Measurements from ENCODE around the gene SUCLG2.

SUCLG2 gene

DNA sequence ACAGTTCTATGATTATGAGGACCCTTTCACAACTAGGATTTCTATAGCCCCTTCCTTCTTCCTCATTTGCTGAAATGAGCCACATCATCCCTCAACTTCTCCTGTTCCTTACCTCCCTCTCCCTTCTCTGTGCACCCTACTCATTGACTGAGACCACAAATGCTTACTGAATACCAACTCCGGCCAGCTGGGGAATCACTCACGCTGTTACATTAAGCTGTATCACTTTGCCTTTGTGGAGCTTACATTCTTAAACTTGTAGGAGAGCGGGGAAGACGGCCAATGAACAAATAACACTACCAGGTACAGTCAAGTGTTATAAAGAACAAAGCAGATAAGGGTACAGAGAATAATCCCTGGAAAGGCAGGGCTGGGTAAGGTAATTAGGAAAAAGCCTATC is 5.7 kb downstream of the SUCLG2 start:
- no peak for DNase-seq

DNA sequence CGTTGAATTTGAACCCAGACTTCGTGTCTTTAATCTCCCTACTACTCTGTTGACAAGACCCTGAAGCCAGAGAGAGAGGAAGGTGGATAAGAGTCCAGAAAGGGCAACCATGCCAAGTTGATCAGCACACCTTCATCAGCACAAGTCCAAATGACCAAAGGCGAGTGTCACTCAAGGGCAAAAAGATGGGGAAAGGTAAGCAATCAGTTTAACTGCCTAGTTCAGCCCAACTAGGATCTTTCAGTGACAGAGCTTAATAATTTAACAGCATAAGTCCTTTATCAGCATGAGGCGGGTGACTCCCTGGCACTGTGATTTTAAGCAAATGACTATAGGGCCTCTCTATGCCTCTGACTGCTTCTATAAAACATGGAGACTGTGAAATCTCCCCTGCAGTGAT is 6.2 kb downstream of the SUCLG2 start:
- DNase-seq = no peak

DNA sequence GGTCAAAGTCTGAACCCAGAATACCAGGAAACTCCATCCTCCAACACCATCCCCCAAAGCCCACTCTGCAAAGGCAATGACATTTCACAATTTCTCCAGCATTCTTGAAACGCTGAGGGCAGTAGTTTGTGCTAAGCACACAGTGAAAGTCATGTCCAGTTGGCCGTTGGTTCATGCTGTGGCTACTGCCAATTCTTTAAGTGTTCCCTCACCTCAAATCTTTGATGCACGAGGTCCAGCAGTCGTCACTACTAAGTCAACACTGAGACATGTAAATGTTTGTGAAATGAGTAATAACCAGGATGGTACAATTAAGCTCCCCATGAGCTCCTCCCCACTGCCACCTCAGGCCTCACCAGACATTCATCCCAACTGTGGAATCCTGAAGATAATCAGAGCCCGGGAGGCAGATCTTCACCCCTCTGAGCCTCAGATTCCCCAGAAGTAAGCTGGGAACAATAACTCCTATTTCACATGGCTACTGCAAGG is 7.0 kb downstream of the SUCLG2 start:
- peak; percentile 59 for DNase-seq

GRCh38 chr3:67646586-67647234 is 7.7 kb downstream of the SUCLG2 start:
- DNase-seq = no peak

DNA sequence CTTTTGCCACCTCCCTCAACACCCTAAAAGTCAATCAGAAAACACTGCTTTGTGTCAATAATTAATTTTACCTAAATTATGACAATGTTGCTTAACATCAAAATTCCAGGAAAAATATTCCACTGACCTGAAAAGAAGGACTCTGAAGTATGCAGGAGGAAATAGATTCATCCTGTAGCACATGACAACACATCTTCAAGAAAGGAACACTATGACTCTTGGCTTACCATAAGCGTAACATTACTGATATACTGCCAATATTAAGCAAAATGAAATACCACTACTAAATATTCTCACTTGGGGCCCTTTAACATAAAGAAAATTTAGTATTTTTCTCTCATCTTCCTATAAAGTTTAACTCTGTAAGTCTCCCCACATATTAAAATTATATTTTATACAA is 9.6 kb downstream of the SUCLG2 start:
- no peak for DNase-seq

DNA sequence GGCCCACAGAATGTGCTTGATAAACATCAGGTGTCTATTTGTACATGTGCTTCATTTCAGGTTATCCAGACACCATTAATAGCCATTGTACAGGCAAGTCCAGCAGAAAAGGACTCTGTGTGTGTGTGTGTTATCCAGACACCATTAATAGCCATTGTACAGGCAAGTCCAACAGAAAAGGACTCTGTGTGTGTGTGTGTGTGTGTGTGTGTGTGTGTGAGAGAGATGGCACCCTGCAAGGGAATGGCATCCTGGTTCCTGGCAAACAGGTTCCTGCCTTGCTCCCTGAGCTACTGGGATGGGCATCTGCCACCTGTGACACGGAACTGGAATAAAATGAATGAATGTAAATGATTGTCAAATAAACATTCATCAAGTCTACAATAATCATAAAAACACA is 11.7 kb downstream of the SUCLG2 start:
- DNase-seq = no peak

GRCh38 chr3:67642190-67642589 is 12.2 kb downstream of the SUCLG2 start:
- no peak for DNase-seq

DNA sequence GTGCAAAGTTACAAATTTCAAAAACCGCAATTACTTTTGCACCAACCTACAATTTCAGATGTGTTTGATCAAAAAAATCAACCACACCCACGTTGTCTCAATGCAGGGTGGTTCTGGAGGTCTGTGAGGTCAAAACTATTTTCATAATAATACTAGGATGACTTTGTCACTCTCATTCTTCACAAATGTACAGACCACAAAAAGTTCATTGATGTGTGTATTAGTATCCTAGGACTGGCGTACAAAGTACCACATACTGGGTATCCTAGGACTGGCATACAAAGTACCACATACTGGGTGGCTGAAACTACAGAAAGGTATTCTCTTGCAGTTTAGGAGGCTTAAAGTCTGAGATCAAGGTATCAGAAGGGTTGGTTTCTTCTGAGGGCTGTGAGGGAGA is 13.0 kb downstream of the SUCLG2 start:
- no peak for DNase-seq

GRCh38 chr3:67640023-67640660 is 14.3 kb downstream of the SUCLG2 start:
- DNase-seq = no peak

DNA sequence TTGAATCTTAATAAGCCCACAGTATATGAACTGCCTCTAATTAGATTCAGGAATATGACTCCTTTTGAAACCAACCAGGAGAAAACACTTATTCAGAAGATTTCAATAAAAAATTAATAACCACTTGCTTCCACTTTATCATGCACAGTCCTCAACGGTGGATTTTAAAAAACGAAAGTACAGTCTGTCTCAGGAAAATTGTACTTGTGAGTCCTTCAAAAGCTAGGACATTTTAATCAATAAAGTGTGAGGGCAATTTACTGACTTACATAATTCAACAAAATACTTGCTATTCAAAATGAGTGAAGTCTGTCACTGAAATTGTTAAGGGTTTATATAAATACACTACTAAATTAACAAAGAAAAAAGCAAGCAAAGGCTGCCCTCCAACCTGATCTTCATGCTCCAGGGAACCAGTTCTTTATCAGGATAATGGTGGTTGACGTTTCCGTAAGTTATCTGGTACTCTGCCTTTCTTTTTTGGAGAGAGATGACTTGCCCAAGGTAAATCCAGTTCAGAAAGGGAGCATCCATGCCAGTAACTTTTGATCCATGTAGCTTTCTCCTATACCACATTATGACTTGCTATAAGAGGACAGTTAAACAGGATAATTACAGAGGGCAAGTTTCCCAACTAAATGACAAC is 17.0 kb downstream of the SUCLG2 start:
- DNase-seq = no peak

GRCh38 chr3:67635806-67636205 is 18.6 kb downstream of the SUCLG2 start:
- no peak for DNase-seq

DNA sequence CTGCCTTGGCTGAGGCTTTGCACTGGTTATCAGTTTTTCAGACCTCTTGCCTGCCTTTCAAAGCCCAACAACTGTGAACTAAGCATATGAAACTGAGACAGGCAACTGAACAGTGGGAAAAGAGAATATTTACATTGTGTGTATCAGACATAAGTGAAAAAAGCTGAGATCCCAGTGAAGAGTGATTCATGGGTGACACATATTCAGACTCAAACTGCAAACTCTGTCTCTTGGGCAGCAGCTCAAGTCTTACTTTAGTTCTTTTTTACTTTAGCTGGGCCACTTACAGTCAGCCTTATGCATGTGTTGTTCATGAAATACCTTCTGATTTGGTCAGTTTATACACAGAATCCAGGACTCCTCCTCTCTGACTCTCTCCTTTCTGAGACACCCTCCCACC is 19.2 kb downstream of the SUCLG2 start:
- DNase-seq = no peak

- no peak for DNase-seq
Measured at GRCh38 chr3:67630666-67631362, 23.6 kb downstream of the SUCLG2 start.

- DNase-seq = no peak
Measured at GRCh38 chr3:67624687-67625086, 29.7 kb downstream of the SUCLG2 start.

DNA sequence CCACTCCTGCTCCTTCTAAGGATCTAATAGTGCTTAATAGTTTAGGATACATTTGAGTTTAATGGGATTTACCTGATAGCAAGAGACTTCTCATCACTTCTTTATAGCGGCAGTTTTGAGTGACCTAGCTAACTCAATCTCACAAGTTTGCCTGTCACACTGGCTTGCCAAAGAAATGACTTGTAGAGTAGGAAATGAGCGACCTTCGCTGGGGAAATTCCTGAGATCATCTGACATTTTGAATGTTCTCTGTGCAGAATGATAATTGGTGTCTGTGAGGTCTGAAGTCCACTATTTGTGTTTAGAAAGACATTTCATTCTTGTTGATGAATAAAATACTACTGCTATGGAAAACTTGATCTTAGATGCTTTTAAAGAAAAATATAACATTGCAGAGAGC is 30.3 kb downstream of the SUCLG2 start:
- no peak for DNase-seq

DNA sequence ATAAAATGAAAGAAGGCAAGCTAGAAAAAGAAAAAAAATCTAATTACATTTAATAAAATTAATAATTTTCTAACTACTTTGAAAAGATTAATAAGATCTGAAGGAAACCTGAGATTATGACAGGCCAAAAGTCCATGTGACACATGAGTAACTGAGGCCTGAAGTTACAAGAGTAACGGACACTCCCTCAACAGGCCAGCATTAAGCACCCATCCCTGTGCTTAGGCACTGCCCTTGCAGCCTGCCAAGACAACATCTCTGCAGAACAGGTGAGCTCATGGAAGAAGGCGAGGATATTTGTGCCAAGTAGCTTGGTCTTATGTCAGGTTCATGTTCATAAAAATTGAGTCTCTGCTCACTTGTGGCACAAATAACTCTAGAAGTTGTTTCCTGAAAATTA is 31.8 kb downstream of the SUCLG2 start:
- no peak for DNase-seq

- DNase-seq = no peak
Measured at GRCh38 chr3:67620869-67621268, 33.5 kb downstream of the SUCLG2 start.

GRCh38 chr3:67619991-67620390 is 34.4 kb downstream of the SUCLG2 start:
- no peak for DNase-seq

DNA sequence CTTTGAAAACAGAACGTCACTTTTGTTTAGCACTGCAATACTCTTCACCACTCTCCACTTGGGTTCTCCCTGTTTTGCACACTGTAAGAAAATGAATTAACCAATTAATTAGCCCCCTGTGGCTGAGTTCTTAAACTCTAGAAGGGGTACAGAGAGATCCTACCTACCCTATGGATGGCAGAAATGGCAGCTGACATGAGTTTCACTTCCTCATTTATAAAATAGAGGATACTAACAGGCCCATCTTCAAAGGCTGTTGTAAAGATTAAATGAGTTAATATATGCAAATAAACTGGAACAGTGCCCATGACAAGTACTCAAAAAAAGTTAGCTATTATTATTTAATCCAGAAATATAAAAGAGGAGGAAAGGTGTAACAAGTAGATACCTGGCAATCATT is 36.9 kb downstream of the SUCLG2 start:
- no peak for DNase-seq

- no peak for DNase-seq
Measured at GRCh38 chr3:67616046-67616445, 38.4 kb downstream of the SUCLG2 start.

GRCh38 chr3:67614195-67614594 is 40.2 kb downstream of the SUCLG2 start:
- no peak for DNase-seq

- no peak for DNase-seq
Measured at GRCh38 chr3:67610458-67610857, 44.0 kb downstream of the SUCLG2 start.

DNA sequence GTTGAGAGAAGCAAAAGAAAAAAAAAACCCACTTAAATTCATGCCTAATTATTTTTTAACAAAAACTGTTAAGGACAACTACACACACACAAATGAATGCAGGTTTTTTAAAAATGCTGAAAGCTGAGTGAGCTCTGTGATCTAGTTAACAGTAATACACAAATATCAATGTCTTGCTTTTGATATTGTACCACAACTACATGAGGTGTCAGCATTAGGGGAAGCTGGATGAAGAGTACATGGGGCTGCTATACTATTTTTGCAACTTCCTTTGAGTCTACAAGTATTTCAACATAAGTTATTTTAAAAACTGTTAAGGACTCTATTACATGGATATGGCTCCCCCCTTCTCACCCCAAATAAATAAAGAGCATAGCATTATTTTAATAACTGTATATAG is 44.7 kb downstream of the SUCLG2 start:
- no peak for DNase-seq

GRCh38 chr3:67608034-67608433 is 46.4 kb downstream of the SUCLG2 start:
- no peak for DNase-seq
